ENCODE results near the gene SQOR.
"Not testable (repeated sequence)": the region's sequence is repeated elsewhere in the genome, so short reads cannot be mapped to it uniquely, and the experiment has no call there.

Gene SQOR

DNA sequence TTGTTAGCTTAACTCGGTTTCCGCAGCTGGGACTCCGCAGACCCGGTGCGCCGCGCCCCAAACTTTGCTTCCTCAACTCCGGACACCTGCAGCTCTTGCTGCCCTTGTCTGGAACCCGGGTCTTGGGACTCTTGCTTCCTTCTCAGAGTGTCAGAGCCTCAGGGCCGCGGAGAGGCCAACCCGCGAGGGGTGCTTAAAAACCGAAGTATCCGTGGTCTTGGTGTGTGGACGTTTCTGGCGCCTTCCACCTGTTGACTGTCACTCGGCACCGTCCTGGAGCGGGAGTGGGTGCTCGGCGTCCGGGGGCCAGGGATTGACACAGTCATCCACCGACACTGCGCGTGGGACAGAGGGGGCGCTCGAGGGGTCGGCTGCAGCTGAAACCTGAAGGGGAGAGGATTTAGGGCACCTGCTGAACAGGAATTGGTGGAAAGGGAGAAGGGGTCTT is 386 bp downstream of the SQOR start:
- no peak for DNase-seq

DNA sequence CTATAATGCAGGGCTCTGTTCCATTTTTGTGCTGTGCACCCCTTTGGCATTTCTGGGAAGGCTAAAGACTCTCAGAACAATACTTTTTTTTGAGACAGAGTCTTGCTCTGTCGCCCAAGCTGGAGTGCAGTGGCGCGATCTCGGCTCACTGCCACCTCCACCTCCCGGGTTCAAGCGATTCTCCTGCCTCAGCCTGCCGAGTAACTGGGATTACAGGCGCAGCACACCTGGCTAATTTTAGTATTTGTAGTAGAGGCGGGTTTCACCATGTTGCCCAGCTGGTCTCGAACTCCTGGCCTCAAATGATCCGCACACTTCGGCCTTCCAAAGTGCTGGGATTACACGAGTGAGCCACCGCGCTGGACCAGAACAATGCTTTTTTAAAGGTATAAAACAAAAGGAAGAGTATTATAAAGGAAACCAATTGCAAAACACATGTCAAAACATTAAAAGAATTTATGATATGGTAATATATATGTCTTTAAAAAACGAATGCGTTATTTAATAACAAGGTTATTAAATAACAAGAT is 999 bp downstream of the SQOR start:
- no peak for DNase-seq

DNA sequence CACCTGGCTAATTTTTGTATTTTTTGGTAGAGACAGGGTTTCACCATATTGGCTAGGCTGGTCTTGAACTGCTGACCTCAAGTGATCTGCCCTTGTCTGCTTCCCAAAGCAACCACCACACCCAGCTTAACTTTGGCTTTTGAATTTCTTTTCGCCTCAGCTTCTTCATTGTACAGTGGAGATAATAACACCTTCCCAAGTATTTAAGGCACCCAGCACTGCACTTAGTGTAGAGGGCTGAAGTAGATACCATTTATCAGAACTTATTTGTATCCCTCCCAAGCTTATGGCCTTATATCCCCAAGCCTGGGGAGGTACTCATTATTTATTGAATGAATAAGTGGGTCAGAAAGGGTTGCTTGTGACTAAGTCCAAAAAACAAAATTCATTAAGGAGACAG is 2.3 kb downstream of the SQOR start:
- DNase-seq: no peak

DNA sequence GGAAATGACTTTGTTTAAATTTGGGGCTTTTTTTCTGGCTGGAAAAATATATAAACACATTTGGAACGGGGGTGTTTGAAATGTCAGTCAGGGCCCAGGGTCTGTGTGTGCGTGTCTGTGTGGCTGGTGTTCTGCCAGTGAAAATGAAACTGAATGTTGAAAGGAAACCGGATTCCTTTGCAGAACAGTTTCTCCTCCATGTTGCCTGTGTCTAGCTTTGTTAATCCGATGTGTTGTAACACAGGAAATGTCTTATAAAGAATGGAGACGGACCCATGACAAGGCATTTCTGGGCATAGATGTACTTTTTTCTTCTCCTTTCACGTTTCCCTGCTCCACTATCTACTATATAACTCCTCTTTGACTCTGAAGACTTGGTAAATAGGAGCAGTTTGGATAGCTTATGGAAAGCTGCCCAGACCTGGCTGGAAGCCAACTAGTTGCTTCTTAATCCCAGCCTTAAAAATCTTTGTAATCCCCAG is 2.8 kb downstream of the SQOR start:
- DNase-seq: no peak

DNA sequence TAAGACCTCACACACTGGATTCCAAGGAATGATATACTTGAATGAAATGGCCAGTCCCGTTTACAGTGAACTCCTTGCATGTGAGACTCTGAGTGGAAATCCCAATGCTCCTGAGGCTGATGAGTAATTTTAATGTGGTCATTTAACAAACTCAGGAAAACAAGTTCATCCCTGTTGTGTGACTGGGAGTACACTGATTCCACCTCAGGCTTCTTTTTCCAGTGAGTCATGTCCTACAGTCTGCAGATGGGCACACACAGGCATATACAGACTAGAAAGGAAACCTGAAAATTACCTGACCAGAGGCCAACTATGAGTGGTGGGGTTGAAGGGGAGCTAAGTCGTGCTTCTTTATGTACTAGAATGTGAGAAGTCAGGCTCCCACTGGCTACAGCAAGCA is 5.8 kb downstream of the SQOR start:
- no peak for DNase-seq

DNA sequence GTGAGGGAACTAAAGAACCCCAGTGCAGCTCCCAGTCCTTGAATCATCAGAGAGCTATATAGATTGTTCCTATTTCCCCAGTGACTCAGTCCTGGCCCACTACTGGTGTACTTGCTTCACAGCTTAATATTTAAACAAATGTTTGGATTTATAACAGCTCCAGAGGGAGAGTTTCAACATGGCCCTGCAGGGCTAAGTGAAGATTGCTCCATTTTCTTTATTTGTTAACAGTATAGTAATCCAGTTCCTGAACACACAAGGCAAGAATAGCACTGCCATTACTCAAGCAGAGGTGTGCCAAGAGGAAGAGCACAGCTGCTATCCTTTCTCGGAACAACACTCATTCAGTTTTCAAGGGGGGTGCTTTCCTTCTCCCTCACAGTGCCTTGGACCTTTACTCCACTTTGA is 6.5 kb downstream of the SQOR start:
- DNase-seq: no peak

DNA sequence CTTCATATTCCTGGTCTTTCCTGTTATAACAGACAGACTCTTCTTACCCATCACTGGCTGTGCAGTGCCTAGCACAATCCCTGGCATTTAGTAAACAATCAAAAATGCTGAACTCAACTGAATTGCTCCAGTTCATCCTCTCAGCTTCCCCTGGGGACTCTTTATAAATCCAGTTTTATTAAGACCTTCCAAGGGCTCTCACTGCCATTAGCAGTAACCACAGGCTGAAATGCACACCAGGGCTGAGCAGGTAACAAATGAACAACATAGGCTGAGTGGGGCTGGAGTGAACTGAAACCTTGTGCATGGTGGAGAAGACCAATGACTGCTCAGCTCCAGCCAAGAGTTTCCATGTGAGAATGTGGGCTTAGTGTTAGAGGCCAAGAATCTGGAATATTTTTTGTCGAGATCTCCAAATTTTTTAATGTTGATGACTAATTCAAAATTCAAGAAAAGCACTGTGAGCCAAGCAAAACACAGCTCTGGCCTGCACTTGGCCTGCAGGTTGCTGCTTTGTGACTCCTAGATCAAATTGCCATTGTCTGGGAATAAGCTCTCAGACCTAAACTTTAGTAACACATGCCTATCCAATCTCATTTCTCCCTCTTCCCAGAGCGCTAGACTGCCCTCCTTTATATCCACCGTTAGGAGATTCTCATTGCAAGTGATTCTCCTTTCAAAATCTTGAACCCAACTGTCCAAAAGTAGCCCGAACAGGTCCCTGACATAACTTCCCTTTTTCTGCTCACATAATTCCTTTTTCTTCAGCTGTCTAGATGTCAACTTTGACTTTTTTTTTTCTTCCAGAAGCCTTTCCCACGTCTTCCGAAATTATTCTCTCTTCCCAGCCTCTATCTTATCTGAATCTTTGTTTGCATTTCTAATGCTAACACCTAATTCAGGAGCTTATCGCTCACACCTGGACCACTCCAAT is 7.4 kb downstream of the SQOR start:
- DNase-seq: no peak

DNA sequence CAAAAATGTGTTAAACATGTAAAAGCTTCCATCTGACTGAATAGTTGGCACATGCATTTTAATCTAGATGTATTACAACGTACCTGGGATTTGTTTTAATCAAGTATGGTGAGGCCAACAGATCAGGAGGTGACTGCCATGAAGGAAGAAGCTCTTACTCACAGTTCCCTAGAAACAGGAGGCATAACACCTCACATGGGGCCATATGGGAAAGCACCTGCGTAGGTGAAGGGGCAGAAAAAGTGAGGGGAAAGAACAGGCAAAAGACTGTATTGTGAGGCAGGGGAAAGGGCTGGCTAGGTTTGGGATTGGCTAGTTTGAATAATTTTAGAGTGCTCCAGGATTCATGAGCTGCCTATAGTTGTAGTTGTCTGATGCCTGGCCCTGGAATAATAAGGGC is 9.6 kb downstream of the SQOR start:
- no peak for DNase-seq

DNA sequence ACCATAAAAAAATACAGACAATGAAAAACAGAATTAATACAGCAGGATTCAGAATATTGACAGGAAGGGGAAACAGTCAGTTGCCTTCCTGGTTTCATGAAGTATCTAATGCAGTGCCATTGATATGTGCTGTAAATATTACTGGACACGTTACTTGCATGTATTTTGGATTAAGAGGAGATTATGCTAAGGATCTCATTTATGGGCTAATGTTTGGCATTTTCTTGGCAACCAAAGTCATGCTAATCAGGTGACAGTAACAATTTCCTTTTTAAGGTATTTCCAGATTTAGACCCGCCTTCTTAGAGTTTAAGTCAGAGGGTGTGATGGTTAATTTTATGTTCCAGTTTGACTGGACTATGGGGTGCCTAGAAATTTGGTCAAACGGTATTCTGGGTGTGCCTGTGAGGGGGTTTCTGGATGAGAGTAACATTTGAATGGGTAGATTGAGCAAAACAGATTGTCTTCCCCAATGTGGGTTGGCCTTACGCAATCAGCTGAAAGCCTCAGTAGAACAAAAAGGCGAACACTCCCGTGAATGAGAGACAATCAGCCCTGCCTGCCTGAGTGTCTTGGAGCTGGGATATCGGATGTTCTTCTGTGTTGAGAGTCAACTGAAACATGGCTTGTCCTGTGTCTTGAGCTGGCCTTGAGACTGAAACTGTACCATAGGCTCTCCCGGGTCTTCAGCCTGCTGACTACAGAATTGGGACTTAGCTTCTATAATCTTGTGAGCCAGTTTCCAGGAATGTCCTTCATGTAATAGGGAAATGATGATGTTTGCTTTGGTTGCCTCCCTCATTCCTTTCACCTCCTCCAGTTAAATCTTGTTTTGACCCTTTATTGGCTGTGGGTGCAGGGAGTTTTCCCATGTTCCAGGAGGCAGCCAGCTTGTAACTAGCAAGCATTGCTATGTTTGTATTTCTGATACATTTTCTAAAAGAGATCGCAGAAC is 10.5 kb downstream of the SQOR start:
- DNase-seq: no peak

DNA sequence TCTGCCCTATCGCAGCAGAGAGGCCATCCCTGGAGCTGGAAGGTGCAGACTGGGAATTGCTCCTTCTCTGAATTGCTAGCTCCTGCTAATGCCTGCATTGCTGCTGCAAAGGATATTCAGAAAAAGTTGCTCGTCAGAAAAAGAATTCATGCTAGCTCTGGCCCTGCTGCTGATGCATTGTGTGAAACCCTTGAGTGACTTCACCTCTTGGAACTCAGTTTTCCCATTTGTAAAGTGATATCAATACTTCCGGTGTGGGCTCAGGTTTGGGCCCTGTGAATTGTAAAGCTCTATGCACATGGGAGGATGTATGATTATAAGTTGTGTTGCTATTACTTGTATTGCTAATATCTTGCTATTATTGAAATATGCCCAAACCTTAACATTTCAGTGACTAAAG is 11.4 kb downstream of the SQOR start:
- no peak for DNase-seq

DNA sequence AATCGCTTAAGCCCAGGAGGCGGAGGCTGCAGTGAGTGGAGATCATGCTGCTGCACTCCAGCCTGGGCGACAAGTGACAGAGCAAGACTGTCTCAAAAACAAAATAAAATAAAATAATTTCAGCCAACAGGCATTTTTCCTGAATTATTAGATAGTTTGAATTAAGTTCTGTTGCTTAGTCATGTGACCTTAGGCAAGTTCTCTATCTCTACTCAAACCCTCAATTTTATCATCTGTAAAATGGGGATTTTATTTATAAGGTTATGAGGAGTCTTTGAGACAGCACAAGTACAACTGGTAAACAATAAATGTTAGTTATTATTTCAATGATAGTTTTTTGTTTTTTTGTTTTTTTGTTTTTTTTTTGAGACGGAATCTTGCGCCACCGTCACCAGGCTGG is 13.0 kb downstream of the SQOR start:
- DNase-seq: no peak

DNA sequence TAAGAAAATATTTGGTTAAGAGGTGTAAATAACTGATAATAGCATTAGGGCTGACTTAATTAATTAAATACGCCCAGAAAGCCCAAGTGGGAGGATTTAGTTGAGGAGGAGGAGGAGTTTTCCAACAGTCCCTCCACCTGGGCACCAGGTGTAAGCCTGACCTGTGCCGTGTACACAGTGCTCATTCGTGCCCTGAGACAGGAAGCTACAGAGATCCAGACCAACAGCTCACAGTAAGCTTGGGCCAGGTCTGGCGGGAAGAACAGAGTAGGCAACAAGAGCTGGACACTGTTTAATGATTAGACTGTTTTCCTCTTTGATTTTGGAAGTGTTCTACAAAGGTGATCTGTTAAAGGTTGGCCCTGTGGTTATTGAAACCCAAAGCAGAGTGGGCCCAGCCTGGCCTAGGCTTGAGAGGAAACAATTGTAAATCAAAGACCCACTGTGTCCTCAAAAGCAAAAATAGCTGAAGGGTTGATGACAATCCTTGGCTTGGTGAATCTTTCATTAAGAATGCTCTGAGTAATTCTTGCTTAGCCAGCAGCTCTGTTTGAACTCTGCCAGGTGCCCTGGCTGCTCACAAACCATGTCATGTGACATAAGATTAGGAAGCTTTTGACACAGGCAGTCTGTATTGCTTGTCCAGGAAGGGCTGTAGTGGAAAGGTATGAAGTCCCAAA is 13.8 kb downstream of the SQOR start:
- no peak for DNase-seq

DNA sequence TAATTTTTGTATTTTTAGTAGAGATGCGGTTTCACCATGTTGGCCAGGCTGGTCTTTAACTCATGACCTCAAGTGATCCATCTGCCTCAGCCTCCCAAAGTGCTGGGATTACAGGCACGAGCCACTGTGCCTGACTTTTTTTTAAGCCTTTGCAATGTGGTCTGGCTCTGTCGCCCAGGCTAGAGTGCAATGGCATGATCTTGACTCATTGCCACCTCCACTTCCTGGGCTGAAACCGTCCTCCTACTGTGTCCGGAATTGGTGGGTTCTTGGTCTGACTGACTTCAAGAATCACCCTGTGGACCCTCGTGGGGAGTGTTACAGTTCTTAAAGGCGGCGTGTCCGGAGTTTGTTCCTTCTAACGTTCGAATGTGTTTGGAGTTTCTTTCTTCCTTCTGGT is 15.2 kb downstream of the SQOR start:
- not testable (repeated sequence) for DNase-seq

DNA sequence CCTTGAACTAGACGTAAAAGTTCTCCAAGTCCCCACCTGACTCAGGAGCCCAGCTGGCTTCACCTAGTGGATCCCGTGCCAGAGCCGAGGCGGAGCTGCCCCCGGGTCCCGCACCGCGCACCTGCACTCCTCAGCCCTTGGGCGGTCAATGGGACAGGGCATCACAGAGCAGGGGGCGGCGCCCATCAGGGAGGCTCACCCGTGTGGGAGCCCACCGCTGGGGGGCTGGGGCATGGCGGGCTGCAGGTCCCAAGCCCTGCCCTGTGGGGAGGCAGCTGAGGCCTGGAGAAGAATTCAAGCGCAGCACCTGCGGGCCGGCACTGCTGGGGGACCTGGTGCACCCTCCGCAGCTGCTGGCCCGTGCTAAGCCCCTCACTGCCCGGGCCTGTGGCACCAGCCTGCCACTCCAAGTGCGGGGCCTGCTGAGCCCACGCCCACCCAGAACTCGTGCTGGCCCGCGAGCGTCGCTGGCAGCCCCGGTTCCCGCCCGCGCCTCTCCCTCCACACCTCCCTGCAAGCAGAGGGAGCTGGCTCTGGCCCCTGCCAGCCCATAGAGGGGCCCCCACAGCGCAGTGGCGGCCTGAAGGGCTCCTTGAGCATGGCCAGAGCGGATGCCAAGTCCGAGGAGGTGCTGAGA is 16.2 kb downstream of the SQOR start:
- DNase-seq: no peak

DNA sequence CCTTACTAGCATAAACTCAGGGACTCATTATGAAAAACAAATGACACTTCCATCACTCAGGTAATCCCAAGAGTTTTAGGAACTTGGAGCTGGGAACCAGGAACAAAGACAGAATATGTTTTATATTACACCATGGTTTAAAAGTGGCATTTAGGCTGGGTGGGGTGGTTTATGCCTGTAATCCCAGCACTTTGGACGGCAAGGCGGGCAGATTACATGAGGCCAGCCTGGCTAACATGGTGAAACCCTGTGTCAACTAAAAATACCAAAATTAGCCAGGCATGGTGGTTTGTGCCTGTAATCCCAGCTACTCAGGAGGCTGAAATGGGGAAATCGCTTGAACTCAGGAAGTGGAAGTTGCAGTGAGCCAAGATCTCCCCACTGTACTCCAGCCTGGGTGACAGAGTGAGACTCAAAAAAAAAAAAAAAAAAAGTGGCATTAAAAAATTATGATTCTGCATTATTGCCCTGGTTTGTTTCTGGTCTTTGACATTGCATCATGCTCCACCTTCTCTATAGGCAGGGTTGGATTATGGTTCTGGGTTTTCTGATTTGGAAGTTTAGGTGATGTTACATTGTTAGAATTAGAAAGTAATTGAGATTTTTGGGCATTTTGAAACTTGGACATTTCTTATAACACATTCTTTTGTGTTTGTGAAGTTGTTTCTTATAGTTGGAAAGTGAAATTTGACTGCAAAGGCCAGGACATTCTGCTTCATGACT is 19.0 kb downstream of the SQOR start:
- DNase-seq: no peak

DNA sequence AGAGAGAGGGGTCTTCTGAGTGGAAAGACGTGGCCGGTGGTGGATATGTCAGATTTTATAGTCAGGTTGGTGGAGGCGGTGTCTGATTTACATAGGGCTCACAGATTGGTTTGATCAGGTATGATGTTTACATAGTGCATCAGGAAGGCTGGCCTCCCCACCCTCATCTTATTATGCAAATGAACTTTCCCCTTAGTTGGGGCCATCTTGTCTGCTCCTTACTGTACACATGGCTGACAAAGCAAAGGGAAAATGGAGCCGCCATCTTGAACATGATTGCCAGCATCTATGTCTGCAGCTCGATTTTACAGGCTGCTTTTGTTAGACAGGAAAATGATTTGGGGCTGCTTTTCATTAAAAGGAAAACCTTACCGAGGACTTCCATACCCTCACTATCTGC is 19.9 kb downstream of the SQOR start:
- DNase-seq: no peak

DNA sequence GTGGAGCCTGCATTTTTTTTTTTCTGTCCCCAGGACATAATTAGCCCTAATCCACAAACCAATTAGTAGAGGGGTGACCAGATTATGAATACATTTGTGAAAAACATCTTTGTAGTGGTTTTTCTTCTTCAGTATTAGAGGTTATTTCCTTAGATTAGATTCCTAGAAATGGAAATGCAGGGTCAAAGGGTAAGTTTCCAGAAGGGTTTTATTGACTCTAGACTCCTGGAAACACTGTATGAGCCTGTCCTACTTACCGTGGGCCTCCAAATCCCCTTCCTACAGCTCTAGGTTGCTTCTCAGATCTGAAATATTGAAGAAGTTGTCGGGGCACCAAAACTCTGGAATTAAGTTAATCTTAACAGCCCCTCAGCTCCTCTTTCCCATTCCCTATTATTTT is 22.4 kb downstream of the SQOR start:
- no peak for DNase-seq

DNA sequence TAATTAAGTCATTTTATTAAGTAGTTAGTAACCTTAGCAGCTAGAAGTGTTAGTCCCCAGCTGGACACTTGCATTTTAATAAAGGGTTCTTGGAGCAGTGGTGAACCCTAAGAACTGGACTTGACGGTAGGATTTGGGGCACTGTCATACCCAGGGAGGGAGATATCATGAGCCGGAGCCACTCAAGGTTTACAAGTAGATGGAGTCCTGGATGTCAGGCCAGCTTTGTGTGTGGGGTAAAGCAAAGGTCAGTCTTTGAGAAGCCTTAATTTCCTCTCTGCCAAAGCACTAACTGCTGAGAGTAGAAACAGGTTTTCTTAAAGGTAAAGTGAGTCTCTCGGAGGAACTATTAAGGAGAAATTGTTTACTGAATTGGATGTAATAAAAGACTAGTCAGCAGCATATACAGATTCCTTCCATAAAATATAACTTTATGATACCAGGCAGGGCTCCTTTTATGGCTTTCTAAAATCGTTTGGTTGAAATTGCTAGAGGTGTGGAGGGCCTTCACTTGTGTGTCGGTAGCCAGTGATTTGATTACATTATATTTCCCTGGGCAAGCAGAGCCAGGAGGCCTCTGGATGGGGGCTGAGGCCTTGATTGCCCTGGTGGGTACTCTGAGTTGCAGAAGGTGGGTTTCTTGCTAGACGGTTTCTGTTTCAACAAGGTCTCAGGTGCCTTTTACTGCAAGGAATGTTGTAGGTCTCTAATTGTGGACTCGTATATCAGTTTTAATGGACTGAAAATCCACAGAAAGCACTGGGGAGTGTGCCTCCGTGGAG is 23.1 kb downstream of the SQOR start:
- DNase-seq: no peak

DNA sequence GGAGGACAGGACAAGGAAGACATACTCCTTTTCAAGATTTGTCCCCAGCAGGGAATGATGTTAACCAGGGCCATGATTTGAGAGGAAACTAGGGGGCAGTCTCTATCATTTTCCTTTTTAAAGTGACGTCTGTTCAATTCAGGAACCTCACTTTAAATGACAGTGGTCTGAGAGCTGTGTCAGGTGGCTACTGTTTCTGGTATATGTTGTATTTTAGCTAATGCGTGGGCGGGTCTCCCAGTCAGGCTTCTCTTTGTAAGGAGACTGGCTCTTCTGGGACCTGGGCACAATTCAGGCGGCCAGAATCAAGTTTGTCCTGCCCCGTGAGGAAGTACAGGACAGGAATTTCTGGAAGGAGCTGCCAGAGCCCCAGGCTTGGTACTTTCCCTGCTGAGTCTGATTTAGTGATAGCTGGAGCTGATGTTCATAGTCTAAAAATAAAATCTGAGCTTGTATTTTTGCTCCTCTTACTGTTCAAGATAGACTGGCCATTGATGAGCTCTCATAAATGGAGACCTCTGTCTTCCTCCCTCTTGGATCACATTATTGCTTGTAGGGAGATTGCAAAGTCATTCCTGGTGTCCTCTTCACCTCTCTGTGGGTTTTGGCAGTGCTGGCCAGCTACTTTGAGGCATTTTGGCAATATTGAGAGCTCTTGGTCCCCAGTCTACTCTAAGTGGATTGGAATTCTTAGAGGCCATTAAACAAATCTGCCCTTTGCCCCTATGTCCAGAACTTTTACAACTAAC is 25.6 kb downstream of the SQOR start:
- no peak for DNase-seq

DNA sequence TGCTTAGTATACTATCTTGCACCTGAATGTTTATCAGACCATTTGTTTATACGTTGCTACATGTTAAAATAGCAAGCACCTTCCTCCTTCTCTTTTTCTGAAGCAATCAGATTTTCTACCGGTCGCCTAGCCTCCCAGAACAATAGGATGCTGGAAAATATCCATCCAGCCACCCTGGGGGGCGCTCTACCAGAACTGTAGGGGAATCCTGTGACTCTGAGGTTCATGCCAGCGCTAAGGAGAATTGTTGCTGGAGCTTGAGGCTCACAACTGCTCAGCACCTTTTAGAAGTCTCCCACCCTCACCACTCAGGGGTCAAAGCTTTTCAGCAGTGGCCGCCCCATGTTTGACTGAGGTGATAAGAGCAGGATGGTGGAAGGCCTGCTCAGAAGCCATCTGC is 27.5 kb downstream of the SQOR start:
- no peak for DNase-seq

Measured in NCI-H1694 treated with DMSO at 0.1 percent for 48 hours (cell line).